Natural killer cell (primary cell): Measurements from ENCODE around the gene SNRPA. TPM values are rescaled to one million over a fixed set of nuclear protein-coding genes. Genes with fewer than 3 reads are reported as not detected.

Experiments
- ATAC-seq, 3 donors: fragments of 150-1000 bp in 2 of 3; fragments of 200-7000 bp in 1 of 3; cut with Tn5 transposase; 1 replicate in 1 of 3; 2 replicates in 2 of 3; pipeline ENCODE4 v1.10.0; 2021; ENCODE audit warnings: mild to moderate bottlenecking in 2 of 3, moderate library complexity in 2 of 3
- DNase-seq, 2 donors: peaks; one replicate each; pipeline versions ENCODE4 v3.0.0 to v3.0.0-alpha.2; 2013 to 2021; ENCODE audit warnings: mixed read lengths in 1 of 2
- H3K27ac ChIP-seq: one replicate; pipeline ENCODE4 v1.5.1; 2013; ENCODE audit warnings: mild to moderate bottlenecking, low read length
- H3K27me3 ChIP-seq: one replicate; pipeline ENCODE4 v1.6.1; 2013; ENCODE audit warnings: low read length; ENCODE audit not compliant: control insufficient read depth, insufficient read depth
- H3K36me3 ChIP-seq: one replicate; pipeline ENCODE4 v1.6.1; 2013; ENCODE audit warnings: low read length; ENCODE audit not compliant: control insufficient read depth, insufficient read depth
- H3K4me1 ChIP-seq: one replicate; pipeline ENCODE4 v1.6.1; 2013; ENCODE audit warnings: low read length; ENCODE audit not compliant: control insufficient read depth, insufficient read depth
- H3K4me3 ChIP-seq: one replicate; pipeline ENCODE4 v1.5.1; 2013; ENCODE audit warnings: low read length
- H3K9me3 ChIP-seq: one replicate; pipeline ENCODE4 v1.6.1; 2013; ENCODE audit warnings: low read length; ENCODE audit not compliant: control insufficient read depth, insufficient read depth
- H3K27ac Mint-ChIP-seq, 2 donors: one replicate each; pipeline ENCODE4 v1.8.0; 2022; ENCODE audit warnings: mild to moderate bottlenecking in 2 of 2, mixed read lengths in 2 of 2, moderate library complexity in 1 of 2
- H3K27me3 Mint-ChIP-seq, 2 donors: one replicate each; pipeline ENCODE4 v1.8.0; 2022; ENCODE audit warnings: low read depth in 2 of 2, mixed read lengths in 2 of 2
- H3K36me3 Mint-ChIP-seq: one replicate; pipeline ENCODE4 v1.8.0; 2022; ENCODE audit warnings: mixed read lengths
- H3K4me1 Mint-ChIP-seq, 2 donors: one replicate each; pipeline ENCODE4 v1.8.0; 2022; ENCODE audit warnings: mixed read lengths in 2 of 2
- H3K4me3 Mint-ChIP-seq: one replicate; pipeline ENCODE4 v1.8.0; 2022; ENCODE audit warnings: mild to moderate bottlenecking, moderate library complexity, mixed read lengths
- H3K9me3 Mint-ChIP-seq, 2 donors: one replicate each; pipeline ENCODE4 v1.8.0; 2022; ENCODE audit warnings: mixed read lengths in 2 of 2
- CTCF ChIP-seq: fragments of 200-600 bp; IDR thresholded peaks from one replicate; pipeline ENCODE4 v1.8.0; 2022; ENCODE audit warnings: antibody characterized with exemption
- WGBS: methylation state at CpG from one replicate; pipeline ENCODE4 v1.1.7; 2013; ENCODE audit warnings: missing lambda C conversion rate; ENCODE audit not compliant: insufficient coverage; 5-methylcytosine and 5-hydroxymethylcytosine counted together
- intact Hi-C: fragments of 100-400 bp; cut with micrococcal nuclease; formaldehyde crosslinking; loops from one replicate; pipeline ENCODE4 v1.14.2; 2022
- total RNA-seq, 4 donors: library from RNA; stranded (reverse); fragments of 120-200 nt in 1 of 4; gene quantifications; one replicate each; pipeline versions ENCODE4 v1.2.3 to v1.2.4, GENCODE V29; 2013 to 2022

SNRPA gene
- total RNA-seq, 3 donors from 2014 or later (not counting 1 experiment from before 2014, with no cell fraction given): 56.2 to 65.9 (median 60.9) TPM

GRCh38 chr19:40776932-40777644 is 26.1 kb downstream of the SNRPA start:
- intact Hi-C loops: loop anchor here (1.0 to 10.0 kb wide), 5 partner anchors 21 to 486 kb away; partner anchors contain the start of genes BLVRB and SPTBN4
- peak; percentile 87 to 97 for DNase-seq
- Mint-ChIP-seq H3K4me1 (peaks cover 37 to 48% of the 10 kb centered on the region in 2 donors), H3K36me3 (no peaks in the 10 kb centered on the region), H3K27ac (peak overlapping the region; percentile 95 to 96), H3K27me3 (no peaks in the 10 kb centered on the region), H3K9me3 (no peaks in the 10 kb centered on the region), H3K4me3 (peak overlapping the region; percentile 97)
- H3K9me3 ChIP-seq: no peaks in the 10 kb centered on the region
- no peaks in the 10 kb centered on the region for H3K27me3 ChIP-seq
- ATAC-seq: peak; percentile 66 to 81 (median 68)
- peaks cover 7% of the 10 kb centered on the region for H3K36me3 ChIP-seq
- TF ChIP-seq CTCF: no peak
- H3K27ac ChIP-seq: peak overlapping the region; percentile 99
- peaks cover 26% of the 10 kb centered on the region for H3K4me1 ChIP-seq
- H3K4me3 ChIP-seq: peak overlapping the region; percentile 92
- WGBS: 5% methylated on average over 13 of the region's 13 CpGs

DNA sequence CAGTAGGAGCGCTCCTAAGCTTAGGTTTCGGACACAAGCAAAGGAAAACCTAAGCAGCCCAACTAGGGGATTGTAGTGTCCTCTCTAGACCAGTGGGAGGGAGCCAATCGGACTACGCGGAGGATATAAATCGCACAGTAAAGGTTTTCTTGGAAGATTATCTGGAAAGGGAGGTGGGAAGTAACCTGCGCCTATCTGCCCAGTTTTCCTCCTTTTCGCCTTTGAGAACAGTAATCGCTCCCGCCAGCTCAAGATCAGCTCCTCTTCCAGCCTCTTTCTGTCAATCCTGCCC is 26.6 kb downstream of the SNRPA start:
- no peaks in the 10 kb centered on the region for H3K27me3 Mint-ChIP-seq
- DNase-seq (no peak), ATAC-seq (no peak)
- 0% methylated on average over 10 of the region's 10 CpGs for WGBS
- no peak for TF ChIP-seq CTCF
- H3K4me1 Mint-ChIP-seq: peaks cover 37 to 51% of the 10 kb centered on the region in 2 donors
- Histone ChIP-seq H3K27ac (peak overlapping the region; percentile 99), H3K9me3 (no peaks in the 10 kb centered on the region), H3K36me3 (peaks cover 7% of the 10 kb centered on the region), H3K27me3 (no peaks in the 10 kb centered on the region), H3K4me3 (peak overlapping the region; percentile 92), H3K4me1 (peaks cover 26% of the 10 kb centered on the region)
- peak overlapping the region; percentile 97 for H3K4me3 Mint-ChIP-seq
- peak overlapping the region; percentile 95 to 96 for H3K27ac Mint-ChIP-seq
- no peaks in the 10 kb centered on the region for H3K9me3 Mint-ChIP-seq
- intact Hi-C loops: loop anchor here (1.0 to 10.0 kb wide), 5 partner anchors 21 to 486 kb away; partner anchors contain the start of genes BLVRB and SPTBN4
- H3K36me3 Mint-ChIP-seq: no peaks in the 10 kb centered on the region

GRCh38 chr19:40777937-40778705 is 27.1 kb downstream of the SNRPA start, which contains the start of gene RAB4B:
Gene RAB4B, plus strand, starts transcription at chr19:40778247. Its CDS starts 129 bp downstream, at chr19:40778376.
- Histone ChIP-seq H3K27me3 (no peaks in the 10 kb centered on the region), H3K9me3 (no peaks in the 10 kb centered on the region), H3K4me3 (peak within 1 kb of the TSS; percentile 92), H3K4me1 (peaks cover 26% of the 10 kb centered on the region), H3K27ac (peak within 1 kb of the TSS; percentile 99), H3K36me3 (peaks cover 9% of the 10 kb centered on the region)
- DNase-seq (peak; percentile 100), ATAC-seq (peak; percentile 80 to 93 (median 82))
- peaks cover 37 to 51% of the 10 kb centered on the region in 2 donors for H3K4me1 Mint-ChIP-seq
- H3K27me3 Mint-ChIP-seq: no peaks in the 10 kb centered on the region
- WGBS: under 1% methylated on average over 56 of the region's 56 CpGs
- H3K9me3 Mint-ChIP-seq: no peaks in the 10 kb centered on the region
- H3K27ac Mint-ChIP-seq: peak within 1 kb of the TSS; percentile 95 to 96
- no peaks in the 10 kb centered on the region for H3K36me3 Mint-ChIP-seq
- no peak for TF ChIP-seq CTCF
- peak within 1 kb of the TSS; percentile 97 for H3K4me3 Mint-ChIP-seq
- intact Hi-C loops: loop anchor here (1.0 to 10.0 kb wide), 7 partner anchors 20 to 485 kb away; partner anchors contain the start of genes ACTMAP, BLVRB, COQ8B and SPTBN4
